IMR-90 (cell line): ENCODE measurements around the gene DPYSL3. TPM values are rescaled to one million over a fixed set of nuclear protein-coding genes. Genes with fewer than 3 reads are reported as not detected.
A peak's percentile ranks its signal among the peaks of the same experiment; 100 is the strongest.

Experiments
- CHD1 ChIP-seq: IDR thresholded peaks from 2 replicates; pipeline ENCODE4 v1.6.1; 2012; ENCODE audit warnings: low read depth, low read length, improper control_type of control experiment
- MAFK ChIP-seq: IDR thresholded peaks from 2 replicates; pipeline ENCODE4 v1.6.1; 2012; ENCODE audit warnings: low read depth, low read length, improper control_type of control experiment
- MXI1 ChIP-seq: IDR thresholded peaks from 2 replicates; pipeline ENCODE4 v1.6.1; 2012; ENCODE audit warnings: low read depth, mild to moderate bottlenecking, low read length, moderate library complexity, borderline replicate concordance
- polyA plus RNA-seq, 3 experiments: library from polyadenylated mRNA; depleted of rRNA; stranded (reverse); fragments of >200 nt; gene quantifications; 2 replicates each; pipeline ENCODE4 v1.2.3, GENCODE V29; 2012; ENCODE audit warnings: low replicate concordance in 1 of 3
- total RNA-seq: library from RNA; depleted of rRNA; stranded (reverse); fragments of >200 nt; gene quantifications from 2 replicates; pipeline ENCODE4 v1.2.3, GENCODE V29; 2012
- TF ChIP-seq, protein P1 (sequence below): conservative IDR thresholded peaks from 2 replicates; pipeline ENCODE4 v1.5.1; 2012; ENCODE audit warnings: mild to moderate bottlenecking, low read depth, low read length, improper control_type of control experiment

DPYSL3 gene
- total and polyA plus RNA-seq, 2 of the 4 experiments (the other 2 are of a cell fraction) = 50.2 to 60.9 TPM

GRCh38 chr5:147453875-147454814 is 55.7 kb downstream of the DPYSL3 start (continued):
- TF ChIP-seq, protein P1, sequence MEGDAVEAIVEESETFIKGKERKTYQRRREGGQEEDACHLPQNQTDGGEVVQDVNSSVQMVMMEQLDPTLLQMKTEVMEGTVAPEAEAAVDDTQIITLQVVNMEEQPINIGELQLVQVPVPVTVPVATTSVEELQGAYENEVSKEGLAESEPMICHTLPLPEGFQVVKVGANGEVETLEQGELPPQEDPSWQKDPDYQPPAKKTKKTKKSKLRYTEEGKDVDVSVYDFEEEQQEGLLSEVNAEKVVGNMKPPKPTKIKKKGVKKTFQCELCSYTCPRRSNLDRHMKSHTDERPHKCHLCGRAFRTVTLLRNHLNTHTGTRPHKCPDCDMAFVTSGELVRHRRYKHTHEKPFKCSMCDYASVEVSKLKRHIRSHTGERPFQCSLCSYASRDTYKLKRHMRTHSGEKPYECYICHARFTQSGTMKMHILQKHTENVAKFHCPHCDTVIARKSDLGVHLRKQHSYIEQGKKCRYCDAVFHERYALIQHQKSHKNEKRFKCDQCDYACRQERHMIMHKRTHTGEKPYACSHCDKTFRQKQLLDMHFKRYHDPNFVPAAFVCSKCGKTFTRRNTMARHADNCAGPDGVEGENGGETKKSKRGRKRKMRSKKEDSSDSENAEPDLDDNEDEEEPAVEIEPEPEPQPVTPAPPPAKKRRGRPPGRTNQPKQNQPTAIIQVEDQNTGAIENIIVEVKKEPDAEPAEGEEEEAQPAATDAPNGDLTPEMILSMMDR = peak; percentile 96
- TF ChIP-seq MAFK (peak; percentile 60; the same call in 1 of the 2 replicates), MXI1 (peak; percentile 65; the same call in 1 of the 2 replicates), CHD1 (no peak)
